Measurements from ENCODE around the gene ITGB8.

GRCh38 chr7:20323595-20323994 is 7.1 kb upstream of the ITGB8 start:
- TF ChIP-seq POLR2A (IDR thresholded peaks at IDR 0.05; ENCODE audit: low read depth, low read length), result no peak
- no peak for TF ChIP-seq POLR2AphosphoS5 (IDR thresholded peaks at IDR 0.05; ENCODE audit: low read depth, low read length)
- TF ChIP-seq TAF1 (IDR thresholded peaks at IDR 0.05; ENCODE audit: low read depth, low read length), result no peak
- TF ChIP-seq PAX5 (IDR thresholded peaks at IDR 0.05; ENCODE audit: insufficient read depth, low read length, severe bottlenecking), result no peak

Data from GM12891 (cell line).